Neural cell (in vitro differentiated cells): ENCODE results near the gene TRIB2. TPM values are rescaled to one million over a fixed set of nuclear protein-coding genes. Genes with fewer than 3 reads are reported as not detected.

Experiments used
- H2AFZ ChIP-seq: fragments of 200-600, 300-800 bp; sonication (generic), shearing (Covaris generic); 2 replicates; pipeline ENCODE4 v1.6.0; 2014; ENCODE audit warnings: low read depth, mild to moderate bottlenecking, antibody characterized with exemption, low read length, moderate library complexity
- H3F3A ChIP-seq: fragments of 200-600 bp; shearing (Covaris generic); 2 replicates; pipeline ENCODE4 v1.6.1; 2016; ENCODE audit warnings: mild to moderate bottlenecking, moderate library complexity, mixed read lengths, antibody characterized with exemption, low read length; ENCODE audit not compliant: insufficient read depth, poor library complexity, severe bottlenecking
- H3K27ac ChIP-seq: fragments of 200-600, 300-800 bp; sonication (generic), shearing (Covaris generic); 2 replicates; pipeline ENCODE4 v1.5.1; 2014; ENCODE audit warnings: mild to moderate bottlenecking, low read length, moderate library complexity
- H3K27me3 ChIP-seq: fragments of 300-800, 200-600 bp; sonication (generic), shearing (Covaris generic); 2 replicates; pipeline ENCODE4 v1.6.0; 2014; ENCODE audit warnings: mild to moderate bottlenecking, low read depth, low read length, moderate library complexity; ENCODE audit not compliant: insufficient read depth
- H3K36me3 ChIP-seq: fragments of 300-800, 200-600 bp; sonication (generic), shearing (Covaris generic); 2 replicates; pipeline ENCODE4 v1.5.1; 2014; ENCODE audit warnings: mild to moderate bottlenecking, antibody characterized with exemption, low read length, moderate library complexity; ENCODE audit not compliant: insufficient read depth
- H3K4me2 ChIP-seq: fragments of 300-800, 200-600 bp; sonication (generic), shearing (Covaris generic); 2 replicates; pipeline ENCODE4 v1.6.0; 2014; ENCODE audit warnings: mild to moderate bottlenecking, low read length
- H3K4me3 ChIP-seq: fragments of 300-800, 200-600 bp; sonication (generic), shearing (Covaris generic); 2 replicates; pipeline ENCODE4 v1.5.1; 2014; ENCODE audit warnings: mild to moderate bottlenecking, low read length, moderate library complexity
- H3K79me2 ChIP-seq: fragments of 200-600 bp; shearing (Covaris generic); replicated peaks from 2 replicates; pipeline ENCODE4 v1.6.0; 2014; ENCODE audit warnings: mild to moderate bottlenecking, low read length, moderate library complexity; ENCODE audit not compliant: insufficient read depth
- H3K9ac ChIP-seq: fragments of 300-800, 200-600 bp; sonication (generic), shearing (Covaris generic); 2 replicates; pipeline ENCODE4 v1.6.1; 2016; ENCODE audit warnings: mild to moderate bottlenecking, low read length, mixed read lengths
- H3K9me2 ChIP-seq: fragments of 200-600 bp; shearing (Covaris generic); 2 replicates; pipeline ENCODE4 v1.6.1; 2016; ENCODE audit warnings: mild to moderate bottlenecking, low read length, mixed read lengths; ENCODE audit not compliant: insufficient read depth
- H3K9me3 ChIP-seq: fragments of 200-600, 300-800 bp; sonication (generic), shearing (Covaris generic); 2 replicates; pipeline ENCODE4 v1.6.1; 2016; ENCODE audit warnings: mild to moderate bottlenecking, mixed run types, low read length, moderate library complexity, mixed read lengths
- H4K20me1 ChIP-seq: fragments of 200-600 bp; shearing (Covaris generic); 2 replicates; pipeline ENCODE4 v1.6.1; 2016; ENCODE audit warnings: mild to moderate bottlenecking, mixed run types; ENCODE audit not compliant: insufficient read depth
- EP300 ChIP-seq: fragments of 450-650 bp; conservative IDR thresholded peaks from 2 replicates; pipeline ENCODE4 v1.6.1; 2014; ENCODE audit warnings: antibody characterized with exemption, mild to moderate bottlenecking, moderate library complexity; ENCODE audit not compliant: poor library complexity, severe bottlenecking
- EZH2 ChIP-seq: fragments of 200-600, 300-800 bp; shearing (Covaris generic), sonication (generic); IDR thresholded peaks from 2 replicates; pipeline ENCODE4 v1.6.1; 2014; ENCODE audit warnings: antibody characterized with exemption, low read length, borderline replicate concordance, mild to moderate bottlenecking; ENCODE audit not compliant: insufficient read depth, poor library complexity, severe bottlenecking
- MXI1 ChIP-seq: fragments of 450-650 bp; conservative IDR thresholded peaks from 2 replicates; pipeline ENCODE4 v1.6.1; 2014; ENCODE audit warnings: antibody characterized with exemption, mild to moderate bottlenecking; ENCODE audit not compliant: poor library complexity, severe bottlenecking
- POLR2AphosphoS5 ChIP-seq: IDR thresholded peaks from 2 replicates; pipeline ENCODE4 v1.6.1; 2012
- RAD21 ChIP-seq: fragments of 450-650 bp; conservative IDR thresholded peaks from 2 replicates; pipeline ENCODE4 v1.6.1; 2014; ENCODE audit warnings: antibody characterized with exemption, mild to moderate bottlenecking, moderate library complexity
- SMC3 ChIP-seq: fragments of 450-650 bp; conservative IDR thresholded peaks from 2 replicates; pipeline ENCODE4 v1.6.1; 2014; ENCODE audit warnings: antibody characterized with exemption, mild to moderate bottlenecking, moderate library complexity; ENCODE audit not compliant: poor library complexity
- TAF1 ChIP-seq: IDR thresholded peaks from 2 replicates; pipeline ENCODE4 v1.6.1; 2012; ENCODE audit warnings: low read depth
- polyA plus RNA-seq: library from polyadenylated mRNA; depleted of rRNA; stranded (reverse); fragments of >200 nt; gene quantifications from 2 replicates; pipeline ENCODE4 v1.2.3, GENCODE V29; 2014
- TF ChIP-seq, protein P1 (sequence below): IDR thresholded peaks from 2 replicates; pipeline ENCODE4 v1.6.1; 2012; ENCODE audit warnings: borderline replicate concordance
- TF ChIP-seq, protein P2 (sequence below): fragments of 450-650 bp; IDR thresholded peaks from 2 replicates; pipeline ENCODE4 v1.5.1; 2014; ENCODE audit warnings: antibody characterized with exemption, mild to moderate bottlenecking, moderate library complexity; ENCODE audit not compliant: poor library complexity, severe bottlenecking

Gene TRIB2
- polyA plus RNA-seq, 1 donor from 2014 or later, result 123 TPM

DNA sequence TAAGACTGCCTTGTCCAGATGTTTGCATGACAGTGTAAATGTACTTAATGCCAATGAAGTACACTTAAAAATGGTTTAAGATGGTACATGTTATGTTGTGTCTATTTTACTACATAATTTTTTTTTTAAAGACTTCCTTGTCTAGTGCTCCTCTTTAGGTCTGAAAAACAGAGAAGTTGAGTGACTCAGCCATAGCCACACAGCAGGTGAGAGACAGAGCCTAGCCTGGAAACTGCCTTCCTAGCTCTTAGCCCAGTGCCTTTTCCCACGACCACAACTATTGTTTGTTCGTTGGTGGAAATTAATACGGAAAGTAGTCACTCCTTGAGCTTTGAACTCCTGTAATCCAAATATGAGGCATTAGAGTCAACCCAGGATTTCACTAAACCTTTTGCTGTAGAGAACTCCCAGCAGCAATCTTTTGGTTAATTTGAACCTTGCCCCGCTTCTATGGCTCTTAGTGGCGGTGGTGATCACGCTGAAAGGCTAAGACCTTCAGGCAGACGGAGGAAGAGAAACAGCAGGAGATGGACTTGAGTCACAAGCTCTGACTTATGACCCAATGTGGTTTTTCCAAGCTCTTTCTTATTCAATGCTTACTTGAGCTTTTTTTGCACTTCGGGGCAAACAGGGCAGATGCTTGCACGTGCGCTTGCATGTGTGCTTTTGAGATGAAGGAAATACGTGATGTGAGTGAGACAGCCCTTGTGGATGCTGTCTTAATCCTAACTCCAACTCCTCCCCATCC, 21.2 kb downstream of the TRIB2 start:
- Histone ChIP-seq H3F3A (no peaks in the 10 kb centered on the region), H3K27ac (no peak overlapping the region), H3K4me2 (no peak overlapping the region), H3K27me3 (no peaks in the 10 kb centered on the region), H3K79me2 (peaks cover 36% of the 10 kb centered on the region), H3K9me2 (no peaks in the 10 kb centered on the region), H4K20me1 (peaks cover 4% of the 10 kb centered on the region), H3K9ac (no peak overlapping the region), H2AFZ (no peak overlapping the region), H3K36me3 (peaks cover 19% of the 10 kb centered on the region), H3K9me3 (no peaks in the 10 kb centered on the region), H3K4me3 (no peak overlapping the region)
- no peak for TF ChIP-seq SMC3
- no peak for TF ChIP-seq TAF1
- TF ChIP-seq RAD21, result no peak
- TF ChIP-seq EP300, result no peak
- TF ChIP-seq, protein P1, sequence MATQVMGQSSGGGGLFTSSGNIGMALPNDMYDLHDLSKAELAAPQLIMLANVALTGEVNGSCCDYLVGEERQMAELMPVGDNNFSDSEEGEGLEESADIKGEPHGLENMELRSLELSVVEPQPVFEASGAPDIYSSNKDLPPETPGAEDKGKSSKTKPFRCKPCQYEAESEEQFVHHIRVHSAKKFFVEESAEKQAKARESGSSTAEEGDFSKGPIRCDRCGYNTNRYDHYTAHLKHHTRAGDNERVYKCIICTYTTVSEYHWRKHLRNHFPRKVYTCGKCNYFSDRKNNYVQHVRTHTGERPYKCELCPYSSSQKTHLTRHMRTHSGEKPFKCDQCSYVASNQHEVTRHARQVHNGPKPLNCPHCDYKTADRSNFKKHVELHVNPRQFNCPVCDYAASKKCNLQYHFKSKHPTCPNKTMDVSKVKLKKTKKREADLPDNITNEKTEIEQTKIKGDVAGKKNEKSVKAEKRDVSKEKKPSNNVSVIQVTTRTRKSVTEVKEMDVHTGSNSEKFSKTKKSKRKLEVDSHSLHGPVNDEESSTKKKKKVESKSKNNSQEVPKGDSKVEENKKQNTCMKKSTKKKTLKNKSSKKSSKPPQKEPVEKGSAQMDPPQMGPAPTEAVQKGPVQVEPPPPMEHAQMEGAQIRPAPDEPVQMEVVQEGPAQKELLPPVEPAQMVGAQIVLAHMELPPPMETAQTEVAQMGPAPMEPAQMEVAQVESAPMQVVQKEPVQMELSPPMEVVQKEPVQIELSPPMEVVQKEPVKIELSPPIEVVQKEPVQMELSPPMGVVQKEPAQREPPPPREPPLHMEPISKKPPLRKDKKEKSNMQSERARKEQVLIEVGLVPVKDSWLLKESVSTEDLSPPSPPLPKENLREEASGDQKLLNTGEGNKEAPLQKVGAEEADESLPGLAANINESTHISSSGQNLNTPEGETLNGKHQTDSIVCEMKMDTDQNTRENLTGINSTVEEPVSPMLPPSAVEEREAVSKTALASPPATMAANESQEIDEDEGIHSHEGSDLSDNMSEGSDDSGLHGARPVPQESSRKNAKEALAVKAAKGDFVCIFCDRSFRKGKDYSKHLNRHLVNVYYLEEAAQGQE, result no peak
- TF ChIP-seq POLR2AphosphoS5, result no peak
- TF ChIP-seq MXI1, result no peak
- TF ChIP-seq, protein P2, sequence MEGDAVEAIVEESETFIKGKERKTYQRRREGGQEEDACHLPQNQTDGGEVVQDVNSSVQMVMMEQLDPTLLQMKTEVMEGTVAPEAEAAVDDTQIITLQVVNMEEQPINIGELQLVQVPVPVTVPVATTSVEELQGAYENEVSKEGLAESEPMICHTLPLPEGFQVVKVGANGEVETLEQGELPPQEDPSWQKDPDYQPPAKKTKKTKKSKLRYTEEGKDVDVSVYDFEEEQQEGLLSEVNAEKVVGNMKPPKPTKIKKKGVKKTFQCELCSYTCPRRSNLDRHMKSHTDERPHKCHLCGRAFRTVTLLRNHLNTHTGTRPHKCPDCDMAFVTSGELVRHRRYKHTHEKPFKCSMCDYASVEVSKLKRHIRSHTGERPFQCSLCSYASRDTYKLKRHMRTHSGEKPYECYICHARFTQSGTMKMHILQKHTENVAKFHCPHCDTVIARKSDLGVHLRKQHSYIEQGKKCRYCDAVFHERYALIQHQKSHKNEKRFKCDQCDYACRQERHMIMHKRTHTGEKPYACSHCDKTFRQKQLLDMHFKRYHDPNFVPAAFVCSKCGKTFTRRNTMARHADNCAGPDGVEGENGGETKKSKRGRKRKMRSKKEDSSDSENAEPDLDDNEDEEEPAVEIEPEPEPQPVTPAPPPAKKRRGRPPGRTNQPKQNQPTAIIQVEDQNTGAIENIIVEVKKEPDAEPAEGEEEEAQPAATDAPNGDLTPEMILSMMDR, result no peak
- TF ChIP-seq EZH2, result no peak

DNA sequence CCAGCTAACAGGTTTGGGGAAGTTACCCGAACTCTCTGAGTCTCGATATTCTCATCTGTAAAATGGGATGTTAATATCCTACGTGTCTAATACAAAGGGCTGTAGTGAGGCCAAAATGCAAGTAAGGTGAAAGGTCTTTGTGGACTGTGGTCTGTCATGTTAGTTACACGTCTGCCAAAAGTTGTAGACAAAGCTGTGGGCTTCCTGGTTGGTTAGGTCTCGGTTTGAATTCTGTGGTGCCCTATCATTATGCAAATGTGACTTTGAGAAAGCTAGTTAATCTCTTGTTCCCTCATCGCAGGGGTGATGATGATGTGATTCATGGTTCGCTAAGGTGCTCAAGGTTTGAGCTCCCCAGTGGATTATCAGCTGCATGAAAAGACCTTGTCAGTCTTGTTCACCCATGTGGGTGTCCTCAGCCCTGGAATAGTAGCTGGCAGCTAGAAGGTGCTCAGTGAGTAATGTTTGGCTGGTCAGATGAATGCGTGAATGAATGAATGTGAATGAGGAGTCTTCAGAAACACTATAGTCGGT, 23.1 kb downstream of the TRIB2 start:
- Histone ChIP-seq H3K4me3 (no peak overlapping the region), H3F3A (no peaks in the 10 kb centered on the region), H3K9me2 (no peaks in the 10 kb centered on the region), H3K36me3 (peaks cover 19% of the 10 kb centered on the region), H3K27ac (no peak overlapping the region), H3K79me2 (peaks cover 17% of the 10 kb centered on the region), H4K20me1 (peaks cover 4% of the 10 kb centered on the region), H3K4me2 (no peak overlapping the region), H3K9me3 (no peaks in the 10 kb centered on the region), H3K27me3 (no peaks in the 10 kb centered on the region), H2AFZ (no peak overlapping the region), H3K9ac (no peak overlapping the region)
- TF ChIP-seq RAD21, result no peak
- no peak for TF ChIP-seq EP300
- no peak for TF ChIP-seq TAF1
- TF ChIP-seq, protein P1, result no peak
- TF ChIP-seq EZH2, result no peak
- no peak for TF ChIP-seq MXI1
- no peak for TF ChIP-seq POLR2AphosphoS5
- no peak for TF ChIP-seq SMC3
- TF ChIP-seq, protein P2, result no peak
